Gastroesophageal sphincter (tissue), 3 donors: ENCODE data around the gene CTAGE8.
"Not testable (repeated sequence)": the region's sequence is repeated elsewhere in the genome, so short reads cannot be mapped to it uniquely, and the experiment has no call there.

Experiments
- EP300 ChIP-seq: sonication (generic); formaldehyde crosslinking; IDR thresholded peaks from one replicate; pipeline ENCODE4 v1.6.1; 2017; ENCODE audit warnings: antibody characterized with exemption, mild to moderate bottlenecking
- POLR2A ChIP-seq, 2 donors: fragments of 450-650 bp; IDR thresholded peaks; one replicate each; pipeline ENCODE4 v1.6.1; 2017; ENCODE audit warnings: antibody characterized with exemption in 2 of 2, mild to moderate bottlenecking in 2 of 2, moderate library complexity in 1 of 2
- POLR2AphosphoS5 ChIP-seq: sonication (generic); formaldehyde crosslinking; IDR thresholded peaks from one replicate; pipeline ENCODE4 v1.6.1; 2017; ENCODE audit warnings: antibody characterized with exemption
- TF ChIP-seq, protein P1 (sequence below), 4 experiments: fragments of 200-600 bp in 2 of 4; fragments of 450-650 bp in 2 of 4; sonication (generic) in 1 of 4; IDR thresholded peaks; one replicate each; pipeline ENCODE4 v1.5.1; 2017 to 2019; ENCODE audit warnings: antibody characterized with exemption in 4 of 4, mild to moderate bottlenecking in 2 of 4, moderate library complexity in 2 of 4

DNA sequence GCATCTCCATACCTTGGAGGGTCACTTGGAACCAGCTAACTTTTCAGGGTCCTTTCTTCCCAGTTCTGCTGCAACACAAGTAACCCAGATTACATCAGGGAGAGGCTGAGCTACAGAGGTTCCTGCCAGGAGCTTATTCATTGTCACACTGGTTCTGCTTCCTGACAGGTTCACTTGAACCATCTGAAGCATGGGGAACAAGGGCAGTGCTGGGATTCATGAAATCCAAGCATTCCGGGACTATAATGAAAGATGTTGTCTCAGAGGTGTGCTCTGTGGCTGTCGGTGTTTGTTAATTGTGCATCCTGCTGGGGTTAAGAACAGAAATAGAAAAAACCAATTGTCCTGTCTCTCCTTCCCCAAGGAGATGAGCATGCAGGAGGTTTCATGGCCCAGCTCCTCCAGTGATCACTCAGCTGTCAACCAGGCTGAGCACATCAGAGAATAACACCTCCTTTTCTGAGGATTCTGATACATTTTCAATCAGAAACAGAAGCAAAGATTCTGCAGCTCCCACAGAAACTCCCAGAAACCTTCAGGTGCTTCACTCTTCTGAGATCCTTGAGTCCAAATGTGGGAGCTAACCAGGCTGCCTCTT is 42.9 kb upstream of the CTAGE8 start, which contains the start of gene OR2A1:
- TF ChIP-seq, protein P1, sequence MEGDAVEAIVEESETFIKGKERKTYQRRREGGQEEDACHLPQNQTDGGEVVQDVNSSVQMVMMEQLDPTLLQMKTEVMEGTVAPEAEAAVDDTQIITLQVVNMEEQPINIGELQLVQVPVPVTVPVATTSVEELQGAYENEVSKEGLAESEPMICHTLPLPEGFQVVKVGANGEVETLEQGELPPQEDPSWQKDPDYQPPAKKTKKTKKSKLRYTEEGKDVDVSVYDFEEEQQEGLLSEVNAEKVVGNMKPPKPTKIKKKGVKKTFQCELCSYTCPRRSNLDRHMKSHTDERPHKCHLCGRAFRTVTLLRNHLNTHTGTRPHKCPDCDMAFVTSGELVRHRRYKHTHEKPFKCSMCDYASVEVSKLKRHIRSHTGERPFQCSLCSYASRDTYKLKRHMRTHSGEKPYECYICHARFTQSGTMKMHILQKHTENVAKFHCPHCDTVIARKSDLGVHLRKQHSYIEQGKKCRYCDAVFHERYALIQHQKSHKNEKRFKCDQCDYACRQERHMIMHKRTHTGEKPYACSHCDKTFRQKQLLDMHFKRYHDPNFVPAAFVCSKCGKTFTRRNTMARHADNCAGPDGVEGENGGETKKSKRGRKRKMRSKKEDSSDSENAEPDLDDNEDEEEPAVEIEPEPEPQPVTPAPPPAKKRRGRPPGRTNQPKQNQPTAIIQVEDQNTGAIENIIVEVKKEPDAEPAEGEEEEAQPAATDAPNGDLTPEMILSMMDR (IDR thresholded peaks at IDR 0.05): not testable (repeated sequence)
- TF ChIP-seq EP300; POLR2AphosphoS5; POLR2A (IDR thresholded peaks at IDR 0.05): not testable (repeated sequence)
